HepG2 (cell line): Measurements from ENCODE around the gene RAPSN. TPM values are rescaled to one million over a fixed set of nuclear protein-coding genes. Genes with fewer than 3 reads are reported as not detected.

Experiments used
- ATRX ChIP-seq: sonication (generic); formaldehyde crosslinking; IDR thresholded peaks from 2 replicates; pipeline ENCODE4 v1.4.0; 2020; ENCODE audit warnings: missing genetic modification reagents, borderline replicate concordance
- KDM2A ChIP-seq: sonication (generic); formaldehyde crosslinking; IDR thresholded peaks from 2 replicates; pipeline ENCODE4 v1.4.0; 2020; ENCODE audit warnings: low read depth, missing genetic modification reagents, borderline replicate concordance
- KLF13 ChIP-seq: sonication (generic); formaldehyde crosslinking; IDR thresholded peaks from 2 replicates; pipeline ENCODE4 v1.4.0; 2020; ENCODE audit warnings: mild to moderate bottlenecking, missing genetic modification reagents
- NFYC ChIP-seq: IDR thresholded peaks from 2 replicates; pipeline ENCODE4 v1.6.1; 2016; ENCODE audit warnings: missing genetic modification reagents, missing compliant biosample characterization
- SALL2 ChIP-seq: sonication (generic); formaldehyde crosslinking; IDR thresholded peaks from 2 replicates; pipeline ENCODE4 v1.8.1; 2023; ENCODE audit warnings: mild to moderate bottlenecking, missing genetic modification reagents, inconsistent platforms
- SUZ12 ChIP-seq: fragments of 150-350 bp; IDR thresholded peaks from 2 replicates; pipeline ENCODE4 v1.6.1; 2014; ENCODE audit warnings: low read depth, low read length
- TARDBP ChIP-seq: sonication (generic); formaldehyde crosslinking; IDR thresholded peaks from 2 replicates; pipeline ENCODE4 v1.8.0; 2022; ENCODE audit warnings: mild to moderate bottlenecking, missing genetic modification reagents
- THAP11 ChIP-seq: IDR thresholded peaks from 2 replicates; pipeline ENCODE4 v1.6.1; 2016; ENCODE audit warnings: missing biosample characterization, missing genetic modification reagents
- TOE1 ChIP-seq: sonication (generic); formaldehyde crosslinking; IDR thresholded peaks from 2 replicates; pipeline ENCODE4 v1.4.0; 2020; ENCODE audit warnings: mild to moderate bottlenecking, missing genetic modification reagents
- ZKSCAN1 ChIP-seq: fragments of 150-350 bp; IDR thresholded peaks from 2 replicates; pipeline ENCODE4 v1.6.1; 2014; ENCODE audit warnings: low read length
- ZNF232 ChIP-seq: sonication (generic); formaldehyde crosslinking; IDR thresholded peaks from 2 replicates; pipeline ENCODE4 v1.4.0; 2020; ENCODE audit warnings: missing genetic modification reagents, borderline replicate concordance
- ZNF83 ChIP-seq: sonication (generic); formaldehyde crosslinking; IDR thresholded peaks from 2 replicates; pipeline ENCODE4 v1.4.0; 2020; ENCODE audit warnings: missing genetic modification reagents, mild to moderate bottlenecking, borderline replicate concordance
- ZNF841 ChIP-seq: sonication (generic); formaldehyde crosslinking; IDR thresholded peaks from 2 replicates; pipeline ENCODE4 v1.8.1; 2023; ENCODE audit warnings: missing genetic modification reagents, borderline replicate concordance
- polyA plus RNA-seq, 8 experiments: library from polyadenylated mRNA; depleted of rRNA in 3 of 8; stranded (reverse) in 7 of 8; unstranded in 1 of 8; fragments of >200 nt; fragmentation: Illumina TruSeq in 4 of 8; extraction: Trizol in 4 of 8; gene quantifications; 2 replicates each; pipeline versions ENCODE4 v1.2.1 to v1.2.3, GENCODE V29; 2011 to 2016; ENCODE audit warnings: low read depth in 4 of 8, missing spikeins in 1 of 8, mixed read lengths in 1 of 8; ENCODE audit not compliant: insufficient read depth in 1 of 8
- total RNA-seq, 5 experiments: library from RNA; depleted of rRNA; stranded (reverse); fragments of >200 nt; fragmentation: Illumina TruSeq; extraction: Trizol; gene quantifications; 2 replicates each; pipeline ENCODE4 v1.2.3, GENCODE V29; 2016; ENCODE audit warnings: low read depth in 1 of 5
- TF ChIP-seq, protein P1 (sequence below): sonication (generic); formaldehyde crosslinking; IDR thresholded peaks from 2 replicates; pipeline ENCODE4; 2020; ENCODE audit warnings: missing genetic modification reagents, mild to moderate bottlenecking, borderline replicate concordance
- TF ChIP-seq, protein P2 (sequence below): sonication (generic); formaldehyde crosslinking; conservative IDR thresholded peaks from 2 replicates; pipeline ENCODE4 v1.4.0; 2020; ENCODE audit warnings: mild to moderate bottlenecking, missing genetic modification reagents, moderate library complexity
- TF ChIP-seq, protein P3 (sequence below): sonication (generic); formaldehyde crosslinking; IDR thresholded peaks from 2 replicates; pipeline ENCODE4 v1.4.0; 2020; ENCODE audit warnings: missing genetic modification reagents
- TF ChIP-seq, protein P4 (sequence below): sonication (generic); formaldehyde crosslinking; IDR thresholded peaks from 2 replicates; pipeline ENCODE4 v1.5.0; 2020; ENCODE audit warnings: mild to moderate bottlenecking, missing genetic modification reagents

The RAPSN gene
- total and polyA plus RNA-seq, 2 of the 13 experiments (the other 11 are each of a cell fraction or from before 2014, with no cell fraction given), result 0.15 to 1.2 TPM

DNA sequence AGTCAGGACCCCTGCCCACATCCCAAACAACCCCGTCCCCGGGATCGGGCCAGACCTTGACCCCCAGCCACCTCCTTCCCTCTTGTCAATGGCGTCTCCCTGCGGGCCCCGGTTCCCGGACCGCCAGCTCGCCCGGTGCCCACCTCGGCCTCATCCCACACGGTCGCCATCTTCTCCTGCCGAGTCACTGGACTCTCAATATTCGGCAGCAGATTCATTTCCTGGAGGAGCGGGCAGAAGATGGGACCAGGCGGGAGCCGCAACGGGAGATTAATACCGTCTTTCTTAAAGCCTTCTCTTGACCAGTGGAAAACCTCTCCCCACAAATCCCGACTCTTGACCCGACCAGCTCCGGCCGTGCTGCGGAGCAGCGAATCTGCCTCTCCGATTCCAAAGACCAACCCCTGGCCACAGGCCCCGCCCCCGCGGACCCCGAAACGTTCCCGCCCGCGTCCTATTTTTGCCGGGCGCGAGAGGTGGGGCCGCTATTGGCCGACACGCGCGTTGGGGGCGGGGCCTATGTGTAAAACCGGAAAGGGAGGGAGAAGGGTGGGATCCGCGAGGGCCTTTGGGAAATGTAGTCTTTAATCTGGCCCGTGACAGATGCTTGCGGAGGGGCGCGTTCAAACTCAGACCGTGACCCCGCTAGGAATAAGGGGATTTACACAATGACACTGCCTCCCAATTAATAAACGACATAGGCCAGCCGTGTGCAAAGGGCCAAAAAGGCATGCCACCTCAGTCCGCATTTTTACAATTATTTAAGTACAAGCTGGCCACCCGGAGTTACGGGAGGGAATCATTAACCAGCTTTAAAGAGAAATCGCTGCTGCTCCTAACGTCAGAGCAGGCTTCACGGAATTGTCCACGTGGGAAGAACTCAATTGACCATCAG is 22.6 kb downstream of the RAPSN start, which contains the start of gene PSMC3 (continued):
- TF ChIP-seq, protein P1, sequence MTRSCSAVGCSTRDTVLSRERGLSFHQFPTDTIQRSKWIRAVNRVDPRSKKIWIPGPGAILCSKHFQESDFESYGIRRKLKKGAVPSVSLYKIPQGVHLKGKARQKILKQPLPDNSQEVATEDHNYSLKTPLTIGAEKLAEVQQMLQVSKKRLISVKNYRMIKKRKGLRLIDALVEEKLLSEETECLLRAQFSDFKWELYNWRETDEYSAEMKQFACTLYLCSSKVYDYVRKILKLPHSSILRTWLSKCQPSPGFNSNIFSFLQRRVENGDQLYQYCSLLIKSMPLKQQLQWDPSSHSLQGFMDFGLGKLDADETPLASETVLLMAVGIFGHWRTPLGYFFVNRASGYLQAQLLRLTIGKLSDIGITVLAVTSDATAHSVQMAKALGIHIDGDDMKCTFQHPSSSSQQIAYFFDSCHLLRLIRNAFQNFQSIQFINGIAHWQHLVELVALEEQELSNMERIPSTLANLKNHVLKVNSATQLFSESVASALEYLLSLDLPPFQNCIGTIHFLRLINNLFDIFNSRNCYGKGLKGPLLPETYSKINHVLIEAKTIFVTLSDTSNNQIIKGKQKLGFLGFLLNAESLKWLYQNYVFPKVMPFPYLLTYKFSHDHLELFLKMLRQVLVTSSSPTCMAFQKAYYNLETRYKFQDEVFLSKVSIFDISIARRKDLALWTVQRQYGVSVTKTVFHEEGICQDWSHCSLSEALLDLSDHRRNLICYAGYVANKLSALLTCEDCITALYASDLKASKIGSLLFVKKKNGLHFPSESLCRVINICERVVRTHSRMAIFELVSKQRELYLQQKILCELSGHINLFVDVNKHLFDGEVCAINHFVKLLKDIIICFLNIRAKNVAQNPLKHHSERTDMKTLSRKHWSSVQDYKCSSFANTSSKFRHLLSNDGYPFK (CRISPR knock-in tag), result peak; percentile 77; the same call in 1 of the 2 replicates
- no peak for TF ChIP-seq ZKSCAN1
- TF ChIP-seq SUZ12, result peak; percentile 57; the same call in 1 of the 2 replicates
- TF ChIP-seq KLF13 (CRISPR knock-in tag), result no peak
- no peak for TF ChIP-seq ZNF841 (CRISPR knock-in tag)
- TF ChIP-seq ZNF83 (CRISPR knock-in tag), result no peak
- TF ChIP-seq THAP11 (CRISPR knock-in tag), result peak; percentile 98
- TF ChIP-seq, protein P2, sequence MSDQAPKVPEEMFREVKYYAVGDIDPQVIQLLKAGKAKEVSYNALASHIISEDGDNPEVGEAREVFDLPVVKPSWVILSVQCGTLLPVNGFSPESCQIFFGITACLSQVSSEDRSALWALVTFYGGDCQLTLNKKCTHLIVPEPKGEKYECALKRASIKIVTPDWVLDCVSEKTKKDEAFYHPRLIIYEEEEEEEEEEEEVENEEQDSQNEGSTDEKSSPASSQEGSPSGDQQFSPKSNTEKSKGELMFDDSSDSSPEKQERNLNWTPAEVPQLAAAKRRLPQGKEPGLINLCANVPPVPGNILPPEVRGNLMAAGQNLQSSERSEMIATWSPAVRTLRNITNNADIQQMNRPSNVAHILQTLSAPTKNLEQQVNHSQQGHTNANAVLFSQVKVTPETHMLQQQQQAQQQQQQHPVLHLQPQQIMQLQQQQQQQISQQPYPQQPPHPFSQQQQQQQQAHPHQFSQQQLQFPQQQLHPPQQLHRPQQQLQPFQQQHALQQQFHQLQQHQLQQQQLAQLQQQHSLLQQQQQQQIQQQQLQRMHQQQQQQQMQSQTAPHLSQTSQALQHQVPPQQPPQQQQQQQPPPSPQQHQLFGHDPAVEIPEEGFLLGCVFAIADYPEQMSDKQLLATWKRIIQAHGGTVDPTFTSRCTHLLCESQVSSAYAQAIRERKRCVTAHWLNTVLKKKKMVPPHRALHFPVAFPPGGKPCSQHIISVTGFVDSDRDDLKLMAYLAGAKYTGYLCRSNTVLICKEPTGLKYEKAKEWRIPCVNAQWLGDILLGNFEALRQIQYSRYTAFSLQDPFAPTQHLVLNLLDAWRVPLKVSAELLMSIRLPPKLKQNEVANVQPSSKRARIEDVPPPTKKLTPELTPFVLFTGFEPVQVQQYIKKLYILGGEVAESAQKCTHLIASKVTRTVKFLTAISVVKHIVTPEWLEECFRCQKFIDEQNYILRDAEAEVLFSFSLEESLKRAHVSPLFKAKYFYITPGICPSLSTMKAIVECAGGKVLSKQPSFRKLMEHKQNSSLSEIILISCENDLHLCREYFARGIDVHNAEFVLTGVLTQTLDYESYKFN (CRISPR knock-in tag), result no peak; the same call in 1 of the 2 replicates
- 0 out of 2 replicates have a peak, but pooled peaks have one; percentile 17 for TF ChIP-seq TARDBP (CRISPR knock-in tag)
- TF ChIP-seq, protein P3, sequence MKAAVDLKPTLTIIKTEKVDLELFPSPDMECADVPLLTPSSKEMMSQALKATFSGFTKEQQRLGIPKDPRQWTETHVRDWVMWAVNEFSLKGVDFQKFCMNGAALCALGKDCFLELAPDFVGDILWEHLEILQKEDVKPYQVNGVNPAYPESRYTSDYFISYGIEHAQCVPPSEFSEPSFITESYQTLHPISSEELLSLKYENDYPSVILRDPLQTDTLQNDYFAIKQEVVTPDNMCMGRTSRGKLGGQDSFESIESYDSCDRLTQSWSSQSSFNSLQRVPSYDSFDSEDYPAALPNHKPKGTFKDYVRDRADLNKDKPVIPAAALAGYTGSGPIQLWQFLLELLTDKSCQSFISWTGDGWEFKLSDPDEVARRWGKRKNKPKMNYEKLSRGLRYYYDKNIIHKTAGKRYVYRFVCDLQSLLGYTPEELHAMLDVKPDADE, result no peak
- TF ChIP-seq ATRX, result no peak
- TF ChIP-seq TOE1, result no peak
- peak; percentile 68 for TF ChIP-seq SALL2
- TF ChIP-seq, protein P4, sequence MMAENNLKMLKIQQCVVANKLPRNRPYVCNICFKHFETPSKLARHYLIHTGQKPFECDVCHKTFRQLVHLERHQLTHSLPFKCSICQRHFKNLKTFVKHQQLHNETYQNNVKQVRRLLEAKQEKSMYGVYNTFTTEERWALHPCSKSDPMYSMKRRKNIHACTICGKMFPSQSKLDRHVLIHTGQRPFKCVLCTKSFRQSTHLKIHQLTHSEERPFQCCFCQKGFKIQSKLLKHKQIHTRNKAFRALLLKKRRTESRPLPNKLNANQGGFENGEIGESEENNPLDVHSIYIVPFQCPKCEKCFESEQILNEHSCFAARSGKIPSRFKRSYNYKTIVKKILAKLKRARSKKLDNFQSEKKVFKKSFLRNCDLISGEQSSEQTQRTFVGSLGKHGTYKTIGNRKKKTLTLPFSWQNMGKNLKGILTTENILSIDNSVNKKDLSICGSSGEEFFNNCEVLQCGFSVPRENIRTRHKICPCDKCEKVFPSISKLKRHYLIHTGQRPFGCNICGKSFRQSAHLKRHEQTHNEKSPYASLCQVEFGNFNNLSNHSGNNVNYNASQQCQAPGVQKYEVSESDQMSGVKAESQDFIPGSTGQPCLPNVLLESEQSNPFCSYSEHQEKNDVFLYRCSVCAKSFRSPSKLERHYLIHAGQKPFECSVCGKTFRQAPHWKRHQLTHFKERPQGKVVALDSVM (CRISPR knock-in tag), result no peak
- TF ChIP-seq NFYC (CRISPR knock-in tag), result peak; percentile 82
- 0 out of 2 replicates have a peak, but pooled peaks have one; percentile 37 for TF ChIP-seq ZNF232 (CRISPR knock-in tag)
- peak; percentile 42; the same call in 1 of the 2 replicates for TF ChIP-seq KDM2A (CRISPR knock-in tag)
